Bronchial epithelial cell (primary cell): ENCODE measurements around the gene AGER. TPM values are rescaled to one million over a fixed set of nuclear protein-coding genes. Genes with fewer than 3 reads are reported as not detected.
A peak's percentile ranks its signal among the peaks of the same experiment; 100 is the strongest.

Experiments used
- DNase-seq: peaks from one replicate; pipeline ENCODE4 v3.0.0-alpha.2; 2010; ENCODE audit warnings: low read depth
- FAIRE-seq: peaks from 2 replicates; lab custom pipeline; 2011; peaks lifted over from hg19 to GRCh38; lab: Jason Lieb, UNC
- H3K27me3 ChIP-seq: 2 replicates; pipeline ENCODE4 v1.5.1; 2011; ENCODE audit warnings: low read length; ENCODE audit not compliant: control insufficient read depth, insufficient read depth
- H3K36me3 ChIP-seq: 2 replicates; pipeline ENCODE4 v1.5.1; 2011; ENCODE audit warnings: low read length; ENCODE audit not compliant: control insufficient read depth, insufficient read depth
- H3K4me3 ChIP-seq: 2 replicates; pipeline ENCODE4 v1.5.1; 2011; ENCODE audit warnings: mild to moderate bottlenecking, low read depth, low read length, control low read depth
- total RNA-seq: library from RNA; depleted of rRNA; stranded (reverse); fragments of >200 nt; gene quantifications from 2 replicates; pipeline ENCODE4 v1.2.1, GENCODE V29; 2014
- TF ChIP-seq, protein P1 (sequence below): IDR thresholded peaks from 2 replicates; pipeline ENCODE4 v1.5.1; 2011; ENCODE audit warnings: mild to moderate bottlenecking, moderate library complexity, low read length, control low read depth, inconsistent platforms; ENCODE audit not compliant: insufficient read depth, severe bottlenecking

Gene AGER
- total RNA-seq, 1 donor from 2014 or later, result 0.26 TPM

DNA sequence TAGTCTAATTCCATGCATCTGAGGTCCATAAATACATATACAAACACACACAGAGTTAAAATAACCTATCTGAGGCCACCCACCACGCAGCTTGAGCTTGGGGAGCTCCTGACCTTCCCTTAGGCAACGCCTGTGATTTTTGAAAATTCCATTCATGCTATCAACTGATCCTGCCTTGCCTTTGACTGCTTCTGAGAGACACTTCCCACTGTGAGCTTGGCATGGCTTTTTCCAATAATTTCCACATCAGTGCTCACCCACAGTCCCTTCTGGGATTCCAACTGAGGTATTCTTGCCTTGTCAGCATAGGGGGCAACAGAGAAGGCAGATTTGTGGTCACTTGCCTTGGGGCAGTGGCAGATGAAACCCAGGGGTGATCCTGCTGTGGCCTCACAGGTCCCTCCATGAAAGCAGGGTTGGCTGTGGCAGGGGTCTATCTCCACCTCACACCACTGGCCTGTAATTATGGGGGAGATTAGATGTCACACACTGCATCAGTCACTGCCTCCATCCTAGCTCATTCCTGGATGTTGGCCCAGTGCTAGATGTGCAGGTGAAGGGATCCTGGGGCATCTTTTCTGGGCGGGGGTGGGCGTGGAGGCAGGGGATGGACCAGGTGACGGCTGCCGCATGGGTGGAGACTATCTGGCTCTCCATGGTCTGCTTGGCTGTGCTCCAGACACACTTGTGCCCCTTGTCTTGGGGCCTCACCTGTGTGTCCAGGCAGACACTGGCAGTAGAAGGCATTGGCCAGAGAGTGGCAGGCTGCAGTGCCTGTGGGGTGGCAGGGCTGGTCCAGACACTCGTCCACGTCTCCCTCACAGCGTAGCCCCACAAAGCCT lies 19.6 kb upstream of the AGER start:
- no peak overlapping the region for H3K4me3 ChIP-seq
- H3K27me3 ChIP-seq, result no peaks in the 10 kb centered on the region
- DNase-seq (no peak), FAIRE-seq (peak; percentile 7)
- H3K36me3 ChIP-seq, result no peaks in the 10 kb centered on the region
- TF ChIP-seq, protein P1, sequence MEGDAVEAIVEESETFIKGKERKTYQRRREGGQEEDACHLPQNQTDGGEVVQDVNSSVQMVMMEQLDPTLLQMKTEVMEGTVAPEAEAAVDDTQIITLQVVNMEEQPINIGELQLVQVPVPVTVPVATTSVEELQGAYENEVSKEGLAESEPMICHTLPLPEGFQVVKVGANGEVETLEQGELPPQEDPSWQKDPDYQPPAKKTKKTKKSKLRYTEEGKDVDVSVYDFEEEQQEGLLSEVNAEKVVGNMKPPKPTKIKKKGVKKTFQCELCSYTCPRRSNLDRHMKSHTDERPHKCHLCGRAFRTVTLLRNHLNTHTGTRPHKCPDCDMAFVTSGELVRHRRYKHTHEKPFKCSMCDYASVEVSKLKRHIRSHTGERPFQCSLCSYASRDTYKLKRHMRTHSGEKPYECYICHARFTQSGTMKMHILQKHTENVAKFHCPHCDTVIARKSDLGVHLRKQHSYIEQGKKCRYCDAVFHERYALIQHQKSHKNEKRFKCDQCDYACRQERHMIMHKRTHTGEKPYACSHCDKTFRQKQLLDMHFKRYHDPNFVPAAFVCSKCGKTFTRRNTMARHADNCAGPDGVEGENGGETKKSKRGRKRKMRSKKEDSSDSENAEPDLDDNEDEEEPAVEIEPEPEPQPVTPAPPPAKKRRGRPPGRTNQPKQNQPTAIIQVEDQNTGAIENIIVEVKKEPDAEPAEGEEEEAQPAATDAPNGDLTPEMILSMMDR, result no peak

DNA sequence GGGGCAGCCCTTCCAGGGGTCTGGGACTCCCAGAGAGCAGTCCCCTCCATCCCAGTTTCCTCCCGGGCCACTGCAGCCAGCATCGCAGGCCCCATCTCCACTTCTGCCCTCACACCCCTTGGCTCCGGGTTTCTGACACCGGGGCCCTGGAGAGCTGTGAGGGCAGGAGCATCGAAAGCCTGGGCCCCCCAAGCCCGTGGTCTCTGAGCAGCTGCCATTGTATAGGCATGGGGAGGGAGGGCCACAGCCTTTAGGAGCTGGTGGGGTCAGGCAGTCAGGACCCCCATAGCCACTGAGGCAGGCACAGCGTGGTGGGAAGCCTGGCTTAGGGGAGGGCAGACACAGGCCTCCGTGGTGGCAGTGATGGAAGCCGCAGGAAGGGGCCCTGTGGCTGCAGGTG lies 18.1 kb upstream of the AGER start:
- Histone ChIP-seq H3K4me3 (no peak overlapping the region), H3K36me3 (no peaks in the 10 kb centered on the region), H3K27me3 (no peaks in the 10 kb centered on the region)
- no peak for DNase-seq
- TF ChIP-seq, protein P1, result no peak
- no peak for FAIRE-seq

DNA sequence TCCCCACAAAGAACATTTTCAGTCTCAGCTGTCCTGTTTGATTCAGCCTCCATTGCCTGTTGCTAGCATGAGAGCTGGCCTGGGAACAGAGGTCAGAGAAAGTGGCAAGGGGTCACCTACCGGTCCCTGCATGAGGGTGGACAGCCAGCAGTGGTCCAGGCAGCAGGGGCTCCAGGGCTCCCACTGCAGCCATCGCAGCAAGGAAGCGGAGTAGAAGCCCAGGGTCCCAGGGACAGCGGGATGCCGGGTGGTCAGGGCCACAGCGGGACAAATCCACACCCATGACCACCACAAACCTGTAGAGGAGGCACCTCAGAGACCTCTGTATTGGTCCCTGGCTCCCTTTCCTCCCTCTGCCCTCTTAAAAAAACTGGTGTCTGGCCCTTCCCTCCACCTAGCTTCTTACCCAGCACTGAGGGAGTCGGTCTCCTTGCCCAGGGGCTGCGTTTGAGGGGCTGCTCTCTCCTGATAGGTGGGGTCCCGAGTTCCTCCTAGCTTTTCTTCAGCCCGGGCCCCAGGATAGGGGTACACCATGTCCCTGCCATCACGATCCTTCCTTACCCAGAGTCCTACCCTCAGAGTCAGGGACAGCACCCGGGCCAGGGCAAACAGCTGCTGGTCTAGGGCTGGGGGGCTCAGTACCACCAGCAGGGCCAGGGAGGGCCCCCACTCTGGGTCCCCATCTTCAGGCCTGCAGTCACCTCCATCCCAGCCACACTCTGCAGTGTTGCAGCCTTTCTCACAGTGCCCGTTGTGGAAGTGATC lies 16.8 kb upstream of the AGER start:
- Histone ChIP-seq H3K27me3 (no peaks in the 10 kb centered on the region), H3K4me3 (no peak overlapping the region), H3K36me3 (no peaks in the 10 kb centered on the region)
- TF ChIP-seq, protein P1, result no peak
- FAIRE-seq (no peak), DNase-seq (no peak)

DNA sequence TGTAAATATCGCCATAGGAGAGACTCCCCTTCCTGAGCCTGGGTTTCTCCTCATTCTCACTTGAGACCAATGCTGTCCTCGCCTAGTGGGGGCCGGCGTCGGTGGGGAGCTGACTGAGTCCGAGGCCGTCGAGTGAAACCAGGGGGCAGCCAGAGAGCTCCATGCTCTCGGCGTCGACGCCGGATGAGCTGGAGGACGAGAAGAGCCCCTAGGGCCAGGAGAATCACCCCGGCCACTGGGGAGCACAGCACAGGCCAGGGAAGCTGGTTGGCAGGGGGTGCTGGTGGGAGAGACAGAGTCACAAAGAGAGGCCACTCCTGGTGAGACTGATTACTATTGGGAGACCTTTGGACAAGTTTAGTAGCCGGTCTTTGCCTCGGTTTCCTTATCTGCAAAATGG lies 14.8 kb upstream of the AGER start:
- Histone ChIP-seq H3K27me3 (no peaks in the 10 kb centered on the region), H3K4me3 (no peak overlapping the region), H3K36me3 (no peaks in the 10 kb centered on the region)
- DNase-seq (no peak), FAIRE-seq (no peak)
- TF ChIP-seq, protein P1, result no peak

DNA sequence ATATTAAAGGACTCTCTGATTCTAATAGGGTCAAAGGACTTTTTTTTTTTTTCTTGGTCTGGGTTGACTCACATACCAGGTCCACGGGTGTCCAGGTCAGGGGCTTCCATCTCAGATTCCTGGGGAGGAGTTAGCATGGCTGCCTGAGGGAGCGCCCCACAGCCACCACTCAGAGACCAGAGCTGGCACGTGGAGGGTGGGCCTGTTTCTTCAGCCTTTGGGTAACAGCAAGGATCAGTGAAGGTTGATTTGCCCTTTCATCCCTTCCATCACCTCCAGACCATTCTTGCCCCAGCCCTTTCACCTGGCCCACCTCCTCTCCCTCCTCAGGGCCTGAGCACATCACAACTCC lies 14.3 kb upstream of the AGER start:
- Histone ChIP-seq H3K36me3 (no peaks in the 10 kb centered on the region), H3K4me3 (no peak overlapping the region), H3K27me3 (no peaks in the 10 kb centered on the region)
- TF ChIP-seq, protein P1, result no peak
- FAIRE-seq, result no peak
- DNase-seq, result no peak
